ENCODE data around the gene MARCHF4. TPM values are rescaled to one million over a fixed set of nuclear protein-coding genes. Genes with fewer than 3 reads are reported as not detected.
A peak's percentile ranks its signal among the peaks of the same experiment; 100 is the strongest.

Gene MARCHF4
- total and polyA plus RNA-seq, 9 of the 15 experiments (the other 6 are each of a cell fraction or from before 2014, with no cell fraction given): 0.05 TPM; not detected in 8

DNA sequence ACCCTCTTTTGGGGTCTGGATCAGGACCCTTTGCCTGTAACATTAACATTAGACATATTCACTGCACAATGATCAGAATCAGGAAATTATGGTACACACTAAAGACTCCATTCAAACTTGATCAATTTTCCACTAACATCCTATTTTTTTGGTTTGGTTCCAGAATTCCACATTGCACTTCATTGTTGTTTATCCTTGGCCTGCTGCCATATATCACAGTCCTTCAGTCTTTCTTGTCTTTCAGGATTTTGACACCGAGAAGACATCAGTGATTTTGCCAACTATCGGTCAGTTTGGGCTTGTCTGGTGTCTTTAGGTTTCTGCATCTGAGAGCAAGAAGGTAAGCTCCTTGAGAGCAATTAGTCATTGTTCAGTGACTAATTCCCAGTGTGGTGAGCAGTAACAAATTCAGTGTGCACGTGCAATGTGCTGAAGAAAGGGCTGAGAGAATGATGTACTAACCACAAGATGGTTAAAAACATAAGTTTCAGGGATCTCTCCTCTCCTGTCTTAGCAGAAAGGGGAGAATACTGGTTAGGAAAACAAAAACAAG is 23.5 kb downstream of the MARCHF4 start:
- CTCF ChIA-PET (ENCODE audit: low intra/inter-chr PET ratio): no interaction called here
- H3K4me1 ChIP-seq (replicated peaks in 1 of 2; ENCODE audit: control insufficient read depth in 2 of 2, insufficient read depth in 2 of 2, low read length in 2 of 2): peaks cover 0 to 5% of the 10 kb centered on the region in 2 experiments; a peak in 3 of 5 replicates

DNA sequence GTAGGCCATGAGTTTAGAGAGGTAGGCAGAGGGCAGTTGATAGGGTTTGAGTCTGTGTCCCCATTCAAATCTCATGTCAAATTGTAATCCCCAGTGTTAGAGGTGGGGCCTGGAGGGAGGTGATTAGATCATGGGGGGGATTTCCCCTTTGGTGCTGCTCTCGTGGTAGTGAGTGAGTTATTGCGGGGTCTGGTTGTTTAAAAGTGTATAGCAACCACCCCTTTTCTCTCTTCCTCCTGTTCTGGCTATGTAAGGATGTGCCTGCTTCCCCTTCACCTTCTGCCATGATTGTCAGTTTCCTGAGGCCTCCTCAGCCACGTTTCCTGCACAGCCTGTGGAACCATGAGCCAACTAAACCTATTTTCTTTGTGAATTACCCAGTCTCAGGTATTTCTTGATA is 25.5 kb downstream of the MARCHF4 start:
- WGBS (ENCODE audit: insufficient coverage, low coverage, missing lambda C conversion rate): 3% methylated on average over 3 of the region's 3 CpGs
- POLR2A ChIA-PET: no interaction called here
- in situ Hi-C loops (cut with MboI) (no loop called here), intact Hi-C loops (cut with micrococcal nuclease) (no loop called here)
- no peak overlapping the region for H3K27ac ChIP-seq (ENCODE audit: extremely low read depth, low read depth, low read length)
- BruUV-seq (replicated peaks): no TSS peak
- H2AFZ ChIP-seq (ENCODE audit: low read depth, low read length): no peak overlapping the region
- no peak for ATAC-seq
- no peaks in the 10 kb centered on the region for H3K9me3 ChIP-seq (replicated peaks; ENCODE audit: control insufficient read depth, insufficient read depth, low read depth, low read length)
- FAIRE-seq: no peak
- H3K79me2 ChIP-seq (ENCODE audit: control insufficient read depth, insufficient read depth, low read length): no peaks in the 10 kb centered on the region
- no peak overlapping the region for H3K9ac ChIP-seq (ENCODE audit: insufficient read depth in 1 of 2, low read depth in 2 of 2, low read length in 2 of 2)
- no peaks in the 10 kb centered on the region for H3K36me3 ChIP-seq (ENCODE audit: control insufficient read depth, insufficient read depth, low read length)
- DNase-seq (ENCODE audit: extremely low read depth in 1 of 4, low spot score in 3 of 4): no peak
- H3K27me3 ChIP-seq (ENCODE audit: control insufficient read depth in 2 of 2, insufficient read depth in 2 of 2, low read length in 2 of 2): peaks cover 0 to 2% of the 10 kb centered on the region in 2 experiments; a peak in 2 of 5 replicates
- no peaks in the 10 kb centered on the region for H3K9me1 ChIP-seq (ENCODE audit: control insufficient read depth, insufficient read depth, low read length)
- H4K20me1 ChIP-seq (replicated peaks; ENCODE audit: control insufficient read depth, insufficient read depth, low read length): no peaks in the 10 kb centered on the region
- no peak overlapping the region for H3K4me3 ChIP-seq
- CTCF ChIA-PET (ENCODE audit: low intra/inter-chr PET ratio): no interaction called here
- H3K4me1 ChIP-seq (replicated peaks in 1 of 2; ENCODE audit: control insufficient read depth in 2 of 2, insufficient read depth in 2 of 2, low read length in 2 of 2): no peaks in the 10 kb centered on the region; a peak in 2 of 5 replicates
- no peak overlapping the region for H3K4me2 ChIP-seq (ENCODE audit: insufficient read depth, low read length)
- TF ChIP-seq ARID2 (IDR thresholded peaks at IDR 0.05): no peak
- TF ChIP-seq KLF6 (CRISPR knock-in tag; IDR thresholded peaks at IDR 0.05; ENCODE audit: borderline replicate concordance): no peak
- no peak for TF ChIP-seq PHF20 (IDR thresholded peaks at IDR 0.05; ENCODE audit: partially characterized antibody)
- TF ChIP-seq GABPA (tag; conservative IDR thresholded peaks at IDR 0.05; ENCODE audit: low read depth): no peak
- TF ChIP-seq RBM25 (IDR thresholded peaks at IDR 0.05; ENCODE audit: low read depth, low read length, severe bottlenecking): no peak
- TF ChIP-seq, protein P1, sequence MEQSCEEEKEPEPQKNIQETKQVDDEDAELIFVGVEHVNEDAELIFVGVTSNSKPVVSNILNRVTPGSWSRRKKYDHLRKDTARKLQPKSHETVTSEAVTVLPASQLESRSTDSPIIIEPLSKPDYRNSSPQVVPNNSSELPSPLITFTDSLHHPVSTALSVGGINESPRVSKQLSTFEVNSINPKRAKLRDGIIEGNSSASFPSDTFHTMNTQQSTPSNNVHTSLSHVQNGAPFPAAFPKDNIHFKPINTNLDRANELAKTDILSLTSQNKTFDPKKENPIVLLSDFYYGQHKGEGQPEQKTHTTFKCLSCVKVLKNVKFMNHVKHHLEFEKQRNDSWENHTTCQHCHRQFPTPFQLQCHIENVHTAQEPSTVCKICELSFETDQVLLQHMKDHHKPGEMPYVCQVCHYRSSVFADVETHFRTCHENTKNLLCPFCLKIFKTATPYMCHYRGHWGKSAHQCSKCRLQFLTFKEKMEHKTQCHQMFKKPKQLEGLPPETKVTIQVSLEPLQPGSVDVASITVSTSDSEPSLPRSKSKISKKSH (CRISPR knock-in tag; IDR thresholded peaks at IDR 0.05): no peak
- no peak for TF ChIP-seq ZNF507 (tag; conservative IDR thresholded peaks at IDR 0.05)
- no peak for TF ChIP-seq IRF2 (CRISPR knock-in tag; IDR thresholded peaks at IDR 0.05)
- no peak for TF ChIP-seq ZNF668 (CRISPR knock-in tag; IDR thresholded peaks at IDR 0.05)
- TF ChIP-seq SMAD2 (IDR thresholded peaks at IDR 0.05; ENCODE audit: low read depth, low read length): no peak
- TF ChIP-seq MCM3 (IDR thresholded peaks at IDR 0.05): no peak
- TF ChIP-seq ZNF75A (CRISPR knock-in tag; IDR thresholded peaks at IDR 0.05): no peak

More for the DNA sequence above, 23.5 kb downstream of the MARCHF4 start:
- in situ Hi-C loops (cut with MboI) (no loop called here), intact Hi-C loops (cut with micrococcal nuclease) (no loop called here)
- TF ChIP-seq NR2C2 (CRISPR knock-in tag; IDR thresholded peaks at IDR 0.05) (no peak), NR2C2 (tag; IDR thresholded peaks at IDR 0.05) (no peak), FOSL1 (tag; conservative IDR thresholded peaks at IDR 0.05) (peak; percentile 53), BHLHE40 (IDR thresholded peaks at IDR 0.05; ENCODE audit: low read length) (peak; percentile 65)
- TF ChIP-seq, protein P2, sequence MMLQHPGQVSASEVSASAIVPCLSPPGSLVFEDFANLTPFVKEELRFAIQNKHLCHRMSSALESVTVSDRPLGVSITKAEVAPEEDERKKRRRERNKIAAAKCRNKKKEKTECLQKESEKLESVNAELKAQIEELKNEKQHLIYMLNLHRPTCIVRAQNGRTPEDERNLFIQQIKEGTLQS (IDR thresholded peaks at IDR 0.05): peak; percentile 19; the same call in 1 of the 2 replicates
- TF ChIP-seq, protein P2 (CRISPR knock-in tag; conservative IDR thresholded peaks at IDR 0.05): no peak
- H3K4me3 ChIP-seq: no peak overlapping the region
- H3K36me3 ChIP-seq (ENCODE audit: control insufficient read depth, insufficient read depth, low read length): no peaks in the 10 kb centered on the region
- DNase-seq (ENCODE audit: extremely low read depth in 1 of 4, low spot score in 3 of 4) (no peak), ATAC-seq (no peak), FAIRE-seq (no peak)
- H3K79me2 ChIP-seq (ENCODE audit: control insufficient read depth, insufficient read depth, low read length): no peaks in the 10 kb centered on the region
- BruUV-seq (replicated peaks): no TSS peak
- no peaks in the 10 kb centered on the region for H3K9me3 ChIP-seq (replicated peaks; ENCODE audit: control insufficient read depth, insufficient read depth, low read depth, low read length)
- H4K20me1 ChIP-seq (replicated peaks; ENCODE audit: control insufficient read depth, insufficient read depth, low read length): no peaks in the 10 kb centered on the region
- 0% methylated on average over 3 of the region's 3 CpGs for WGBS (ENCODE audit: insufficient coverage, low coverage, missing lambda C conversion rate)
- H3K4me2 ChIP-seq (ENCODE audit: insufficient read depth, low read length): no peak overlapping the region
- H2AFZ ChIP-seq (ENCODE audit: low read depth, low read length): no peak overlapping the region
- no peaks in the 10 kb centered on the region for H3K9me1 ChIP-seq (ENCODE audit: control insufficient read depth, insufficient read depth, low read length)
- POLR2A ChIA-PET: no interaction called here
- no peak overlapping the region for H3K9ac ChIP-seq (ENCODE audit: insufficient read depth in 1 of 2, low read depth in 2 of 2, low read length in 2 of 2)
- no peak overlapping the region for H3K27ac ChIP-seq (ENCODE audit: extremely low read depth, low read depth, low read length)
- peaks cover 0 to 2% of the 10 kb centered on the region in 2 experiments; a peak in 2 of 5 replicates for H3K27me3 ChIP-seq (ENCODE audit: control insufficient read depth in 2 of 2, insufficient read depth in 2 of 2, low read length in 2 of 2)

All from K562 (cell line).